Measurements from ENCODE around the gene UGDH.

UGDH gene

GRCh38 chr4:39451423-39452023 lies 75.7 kb downstream of the UGDH start:
- no peak for DNase-seq

- DNase-seq, result no peak
These were observed 76.6 kb downstream of the UGDH start for GRCh38 chr4:39450618-39451017.

All from activated gamma-delta T cell (primary cell).